Kidney (tissue), 14 donors: ENCODE measurements around the gene ZPBP2. TPM values are rescaled to one million over a fixed set of nuclear protein-coding genes. Genes with fewer than 3 reads are reported as not detected.
"Not testable (repeated sequence)": the region's sequence is repeated elsewhere in the genome, so short reads cannot be mapped to it uniquely, and the experiment has no call there.

Source experiments
- DNase-seq, 5 donors: peaks; one replicate each; pipeline ENCODE4 v3.0.0-alpha.2; 2013 to 2020
- FAIRE-seq: peaks from 2 replicates; lab custom pipeline; 2012; peaks lifted over from hg19 to GRCh38; lab: Jason Lieb, UNC
- H3K27ac ChIP-seq, 2 donors: one replicate each; pipeline ENCODE4 v1.7.0; 2013; ENCODE audit warnings: low read depth in 2 of 2, low read length in 2 of 2, inconsistent platforms in 1 of 2
- H3K27me3 ChIP-seq: one replicate; pipeline ENCODE4 v1.7.1; 2013; ENCODE audit warnings: low read length, inconsistent platforms; ENCODE audit not compliant: control insufficient read depth, insufficient read depth
- H3K36me3 ChIP-seq, 3 donors: one replicate each; pipeline versions ENCODE4 v1.7.0 to v1.7.1; 2013; ENCODE audit warnings: low read length in 3 of 3, control low read depth in 1 of 3, inconsistent platforms in 1 of 3; ENCODE audit not compliant: insufficient read depth in 3 of 3, control insufficient read depth in 2 of 3
- H3K4me1 ChIP-seq, 3 donors: one replicate each; pipeline versions ENCODE4 v1.7.0 to v1.7.1; 2013; ENCODE audit warnings: low read length in 3 of 3, inconsistent platforms in 1 of 3, low read depth in 1 of 3; ENCODE audit not compliant: control insufficient read depth in 2 of 3, insufficient read depth in 2 of 3
- H3K4me3 ChIP-seq, 3 donors: one replicate each; pipeline versions ENCODE4 v1.7.0 to v1.8.1; 2013; ENCODE audit warnings: low read length in 3 of 3, control low read depth in 1 of 3, inconsistent platforms in 1 of 3
- H3K9ac ChIP-seq, 3 donors: one replicate each; pipeline versions ENCODE4 v1.7.0 to v1.7.1; 2013; ENCODE audit warnings: low read length in 3 of 3, control low read depth in 1 of 3, inconsistent platforms in 1 of 3
- H3K9me3 ChIP-seq, 3 donors: one replicate each; pipeline versions ENCODE4 v1.7.0 to v1.7.1; 2013; ENCODE audit warnings: low read length in 3 of 3, control low read depth in 1 of 3, inconsistent platforms in 1 of 3; ENCODE audit not compliant: control insufficient read depth in 2 of 3, insufficient read depth in 1 of 3
- CTCF ChIP-seq: IDR thresholded peaks from 3 replicates; pipeline ENCODE4 v1.5.1; 2012; ENCODE audit warnings: mild to moderate bottlenecking, moderate library complexity, borderline replicate concordance; ENCODE audit not compliant: insufficient read depth; ENCODE audit errors: extremely low read depth
- intact Hi-C: fragments of 100-400 bp; cut with DNase I; formaldehyde crosslinking; loops from one replicate; pipeline ENCODE4 v1.11.1; 2022
- polyA plus RNA-seq: library from polyadenylated mRNA; stranded (reverse); fragments of 350-450 nt; fragmentation: Illumina TruSeq; extraction: RNeasy Lipid Tissue Mini Kit (QIAGEN cat#74804); gene quantifications from one replicate; pipeline ENCODE4 v1.2.3, GENCODE V29; 2014; ENCODE audit warnings: low read depth, low replicate concordance; ENCODE audit not compliant: insufficient read depth
- total RNA-seq: library from RNA; stranded (reverse); fragmentation: NEBNext Ultra II Directional; extraction: Animal tissue kit (Norgen Biotek cat#: 25700); gene quantifications from one replicate; pipeline ENCODE4 v1.2.1, GENCODE V29; 2021
- donor health status: control.
- donor health status: control.
- donor health status: control.
- donor health status: control.
- donor health status: control.
- donor health status: DM: yes; HTN: yes; CAD: no.
- donor health status: Normal renal cell carcinoma (clear cell type).

The ZPBP2 gene
- total and polyA plus RNA-seq, 2 donors from 2014 or later = not detected

GRCh38 chr17:39854909-39855308, 13.1 kb upstream of the ZPBP2 start:
- intact Hi-C loops = no loop called here
- Histone ChIP-seq H3K36me3 (no peaks in the 10 kb centered on the region), H3K9me3 (no peaks in the 10 kb centered on the region), H3K27ac (no peak overlapping the region), H3K9ac (no peak overlapping the region), H3K4me1 (no peaks in the 10 kb centered on the region), H3K27me3 (no peaks in the 10 kb centered on the region), H3K4me3 (no peak overlapping the region)
- FAIRE-seq = no peak
- DNase-seq = no peak
- TF ChIP-seq CTCF = no peak

- FAIRE-seq = peak; percentile 39
- intact Hi-C loops = not testable (repeated sequence)
These were observed 11.9 kb upstream of the ZPBP2 start for GRCh38 chr17:39855911-39856649.

GRCh38 chr17:39861235-39861634, 6.8 kb upstream of the ZPBP2 start:
- no peak for DNase-seq
- H3K4me3 ChIP-seq = no peak overlapping the region
- intact Hi-C loops = no loop called here
- no peak overlapping the region for H3K27ac ChIP-seq
- H3K36me3 ChIP-seq = no peaks in the 10 kb centered on the region
- peaks cover 0 to 2% (median 0%) of the 10 kb centered on the region in 3 donors for H3K4me1 ChIP-seq
- H3K9me3 ChIP-seq = no peaks in the 10 kb centered on the region
- H3K27me3 ChIP-seq = peaks cover 30% of the 10 kb centered on the region
- TF ChIP-seq CTCF = no peak
- no peak for FAIRE-seq
- no peak overlapping the region for H3K9ac ChIP-seq

More at GRCh38 chr17:39855911-39856649, 11.9 kb upstream of the ZPBP2 start:
- DNase-seq, H3K4me3 ChIP-seq, H3K9ac ChIP-seq, H3K27me3 ChIP-seq, H3K9me3 ChIP-seq, H3K36me3 ChIP-seq, H3K4me1 ChIP-seq, H3K27ac ChIP-seq: not testable (repeated sequence)

GRCh38 chr17:39863244-39863917, 4.6 kb upstream of the ZPBP2 start:
- H3K36me3 ChIP-seq = no peaks in the 10 kb centered on the region
- no peak for TF ChIP-seq CTCF
- peaks cover 0 to 2% (median 0%) of the 10 kb centered on the region in 3 donors for H3K4me1 ChIP-seq
- no peak overlapping the region for H3K27ac ChIP-seq
- H3K4me3 ChIP-seq = no peak overlapping the region
- DNase-seq (no peak), FAIRE-seq (no peak)
- intact Hi-C loops = no loop called here
- peaks cover 35% of the 10 kb centered on the region for H3K27me3 ChIP-seq
- H3K9ac ChIP-seq = no peak overlapping the region
- H3K9me3 ChIP-seq = no peaks in the 10 kb centered on the region
